HG02870 (cell line): ENCODE results near the gene CCDC59.

Experiments used
- ATAC-seq: cut with Tn5 transposase; IDR thresholded peaks from one replicate; pipeline ENCODE4 v1.9.1; 2021; ENCODE audit warnings: mild to moderate bottlenecking, moderate library complexity; ENCODE audit not compliant: unreplicated experiment

CCDC59 gene

DNA sequence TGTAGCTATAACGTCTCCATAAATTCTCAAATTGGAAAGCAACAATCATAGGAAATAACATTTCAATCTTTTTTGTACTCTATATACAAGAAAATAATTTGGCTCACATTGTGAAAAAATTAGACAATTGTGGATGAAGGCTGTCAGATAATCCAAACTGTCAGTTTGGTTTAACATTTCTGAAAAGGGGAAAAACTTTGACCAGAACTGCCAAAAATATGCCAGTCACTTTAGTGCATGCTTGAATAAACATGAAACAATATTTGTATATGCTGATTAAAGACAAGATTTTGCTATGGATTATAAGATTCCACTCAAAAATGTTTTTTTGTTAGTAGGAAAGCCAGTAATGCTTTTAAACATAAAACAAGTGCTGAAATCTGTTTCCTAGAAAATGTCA, 38.9 kb downstream of the CCDC59 start:
- no peak for ATAC-seq

DNA sequence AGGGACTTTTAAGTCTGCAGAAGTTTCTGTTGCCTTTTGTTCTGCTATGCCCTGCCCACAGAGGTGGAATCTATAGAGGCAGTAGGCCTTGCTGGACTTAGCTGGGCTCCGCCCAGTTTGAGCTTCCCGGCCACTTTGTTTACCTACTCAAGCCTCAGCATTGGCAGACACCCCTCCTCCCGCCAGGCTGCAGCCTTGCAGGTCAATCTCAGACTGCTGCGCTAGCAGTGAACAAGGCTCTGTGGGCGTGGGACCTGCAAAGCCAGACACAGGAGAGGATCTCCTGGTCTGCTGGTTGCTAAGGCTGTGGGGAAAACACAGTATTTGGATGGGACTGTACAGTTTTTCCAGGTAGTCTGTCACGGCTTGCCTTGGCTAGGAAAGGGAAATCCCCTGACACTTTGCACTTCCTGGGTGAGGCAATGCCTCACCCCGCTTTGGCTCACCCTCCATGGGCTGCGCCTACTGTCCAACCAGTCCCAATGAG, 43.7 kb downstream of the CCDC59 start:
- ATAC-seq: no peak
